Endothelial cell of umbilical vein (primary cell): ENCODE results near the gene KLHL26. TPM values are rescaled to one million over a fixed set of nuclear protein-coding genes. Genes with fewer than 3 reads are reported as not detected.

Source experiments
- BruUV-seq: library from RNA; stranded (reverse); fragments of 400-500 nt; replicated peaks from 2 replicates; lab custom pipeline; 2021; lab: Mats Ljungman, UMichigan
- CTCF ChIA-PET: fragments of 300-600, 350-600 bp; sonication (Branson Sonifier 250); formaldehyde crosslinking; loops from one replicate; lab custom pipeline; 2021; ENCODE audit warnings: antibody characterized with exemption, inconsistent platforms; lab: Charles Lee
- POLR2A ChIA-PET: fragments of 300-600, 350-600 bp; sonication (Branson Sonifier 250); formaldehyde crosslinking; loops from one replicate; lab custom pipeline; 2021; ENCODE audit warnings: antibody characterized with exemption, inconsistent platforms; lab: Charles Lee
- DNase-seq: peaks from one replicate; pipeline ENCODE4 v3.0.0-alpha.2; 2011; ENCODE audit warnings: low read depth, low spot score
- FAIRE-seq: peaks from 2 replicates; lab custom pipeline; 2011; peaks lifted over from hg19 to GRCh38; lab: Jason Lieb, UNC
- H2AFZ ChIP-seq: 2 replicates; pipeline ENCODE4 v1.6.0; 2012; ENCODE audit warnings: low read depth, low read length, control low read depth, inconsistent platforms
- H3K27ac ChIP-seq: 2 replicates; pipeline ENCODE4 v1.5.1; 2011; ENCODE audit warnings: low read depth, mild to moderate bottlenecking, control low read depth, low read length, moderate library complexity; ENCODE audit not compliant: insufficient read depth
- H3K27me3 ChIP-seq, 2 experiments: 2 replicates each; pipeline versions ENCODE4 v1.6.0 to v1.6.1; 2011; ENCODE audit warnings: low read length in 2 of 2, mixed read lengths in 1 of 2; ENCODE audit not compliant: control insufficient read depth in 2 of 2, insufficient read depth in 2 of 2
- H3K36me3 ChIP-seq, 2 experiments: 2 replicates in 1 of 2; 3 replicates in 1 of 2; pipeline ENCODE4 v1.5.1; 2011; ENCODE audit warnings: low read length in 2 of 2, mild to moderate bottlenecking in 1 of 2, moderate library complexity in 1 of 2; ENCODE audit not compliant: control insufficient read depth in 2 of 2, insufficient read depth in 2 of 2; ENCODE audit errors: extremely low read depth in 1 of 2
- H3K4me1 ChIP-seq: 3 replicates; pipeline ENCODE4 v1.5.1; 2011; ENCODE audit warnings: mild to moderate bottlenecking, low read length; ENCODE audit not compliant: control insufficient read depth, insufficient read depth; ENCODE audit errors: extremely low read depth
- H3K4me2 ChIP-seq: 2 replicates; pipeline ENCODE4 v1.6.1; 2011; ENCODE audit warnings: low read length, control low read depth, mixed read lengths; ENCODE audit not compliant: insufficient read depth
- H3K4me3 ChIP-seq, 3 experiments: fragments of 200-600 bp in 1 of 3; sonication (generic), shearing (Covaris generic) in 1 of 3; replicated peaks in 1 of 3; 2 replicates each; pipeline ENCODE4 v1.5.1; 2011 to 2016; ENCODE audit warnings: control low read depth in 3 of 3, low read length in 3 of 3, mild to moderate bottlenecking in 2 of 3, inconsistent platforms in 1 of 3, low read depth in 1 of 3, moderate library complexity in 1 of 3; ENCODE audit not compliant: insufficient read depth in 1 of 3
- H3K79me2 ChIP-seq: 2 replicates; pipeline ENCODE4 v1.6.0; 2012; ENCODE audit warnings: low read length, inconsistent platforms; ENCODE audit not compliant: control insufficient read depth, insufficient read depth
- H3K9ac ChIP-seq: replicated peaks from 2 replicates; pipeline ENCODE3; 2011; ENCODE audit warnings: low read length, control low read depth; ENCODE audit not compliant: insufficient read depth; ENCODE audit errors: extremely low read depth
- H3K9me1 ChIP-seq: replicated peaks from 3 replicates; pipeline ENCODE4 v1.6.0; 2011; ENCODE audit warnings: mild to moderate bottlenecking, low read length; ENCODE audit not compliant: control insufficient read depth, insufficient read depth; ENCODE audit errors: extremely low read depth
- H3K9me3 ChIP-seq: replicated peaks from 2 replicates; pipeline ENCODE4 v1.5.1; 2012; ENCODE audit warnings: low read length, inconsistent platforms; ENCODE audit not compliant: control insufficient read depth, insufficient read depth
- H4K20me1 ChIP-seq: replicated peaks from 2 replicates; pipeline ENCODE3; 2011; ENCODE audit warnings: mild to moderate bottlenecking, low read length; ENCODE audit not compliant: control insufficient read depth, insufficient read depth; ENCODE audit errors: extremely low read depth
- CTCF ChIP-seq, 2 donors: IDR thresholded peaks; 1 replicate in 1 of 2; 2 replicates in 1 of 2; pipeline ENCODE4 v1.5.1; 2011; ENCODE audit warnings: low read length in 2 of 2, mild to moderate bottlenecking in 2 of 2, moderate library complexity in 2 of 2, control low read depth in 1 of 2, inconsistent platforms in 1 of 2, low read depth in 1 of 2; ENCODE audit not compliant: insufficient read depth in 1 of 2; ENCODE audit errors: extremely low read depth in 1 of 2
- GATA2 ChIP-seq: IDR thresholded peaks from 2 replicates; pipeline ENCODE4 v1.7.0; 2011; ENCODE audit warnings: low read depth, mild to moderate bottlenecking, moderate library complexity, mixed read lengths, low read length; ENCODE audit not compliant: insufficient read length, insufficient read depth
- JUN ChIP-seq: IDR thresholded peaks from 2 replicates; pipeline ENCODE4 v1.6.1; 2011; ENCODE audit warnings: borderline replicate concordance, low read depth; ENCODE audit not compliant: insufficient read length, insufficient read depth
- dilution Hi-C: fragments of 300-500 bp; cut with MboI; formaldehyde crosslinking; loops from one replicate; pipeline ENCODE4 v1.15.0; 2019; ENCODE audit warnings: low sequenced_read_pairs; ENCODE audit not compliant: extremely low pct_ligation_motif_present
- intact Hi-C: fragments of 100-400 bp; cut with micrococcal nuclease; formaldehyde crosslinking; loops from one replicate; pipeline ENCODE4 v1.10.0; 2022
- polyA plus RNA-seq, 4 experiments: library from polyadenylated mRNA; depleted of rRNA in 3 of 4; stranded (reverse) in 3 of 4; unstranded in 1 of 4; fragments of >200 nt; gene quantifications; 2 replicates each; pipeline versions ENCODE4 v1.2.1 to v1.2.3, GENCODE V29; 2011 to 2012; ENCODE audit warnings: missing spikeins in 1 of 4
- total RNA-seq: library from RNA; stranded (reverse); gene quantifications from 2 replicates; pipeline ENCODE4 v1.2.3, GENCODE V29; 2021

KLHL26 gene
- total and polyA plus RNA-seq, 2 donors (not counting 3 experiments of a cell fraction or from before 2014, with no cell fraction given), result 2.4 to 6.2 TPM

GRCh38 chr19:18672606-18673337, 35.9 kb downstream of the KLHL26 start:
- Histone ChIP-seq H3K9me1 (no peaks in the 10 kb centered on the region), H4K20me1 (no peaks in the 10 kb centered on the region), H3K79me2 (no peaks in the 10 kb centered on the region), H3K27me3 (no peaks in the 10 kb centered on the region), H3K36me3 (peaks cover 2 to 8% of the 10 kb centered on the region in 2 experiments), H3K27ac (no peak overlapping the region), H3K9me3 (no peaks in the 10 kb centered on the region), H3K4me2 (no peak overlapping the region), H2AFZ (peak overlapping the region; percentile 3), H3K9ac (no peak overlapping the region), H3K4me1 (peaks cover 9% of the 10 kb centered on the region), H3K4me3 (no peak overlapping the region)
- TF ChIP-seq JUN, result no peak
- TF ChIP-seq CTCF (IDR thresholded peaks at IDR 0.05; ENCODE audit: extremely low read depth in 1 of 2, insufficient read depth in 1 of 2, low read depth in 1 of 2, low read length in 2 of 2), result peak; percentile 3 to 52
- no peak for TF ChIP-seq GATA2
- intact Hi-C loops (no loop called here), dilution Hi-C loops (no loop called here)
- POLR2A ChIA-PET, result interaction anchor here (0.6 to 0.7 kb wide), 2 partner anchors 67 to 157 kb away, joined by 3 read pairs; no protein-coding TSS in a partner anchor
- DNase-seq, result peak; percentile 65
- BruUV-seq, result no TSS peak
- CTCF ChIA-PET, result interaction anchor here (0.6 to 2.4 kb wide), 11 partner anchors 9 to 174 kb away, joined by 3 to 18 read pairs (median 4); partner anchors contain the start of genes KXD1, REX1BD and UBA52
- peak; percentile 71 for FAIRE-seq
